Common myeloid progenitor, CD34-positive (primary cell): ENCODE measurements around the gene TRIM17.

Experiments used
- CTCF ChIA-PET: fragments of 350-600 bp; sonication (Branson Sonifier 250); formaldehyde crosslinking; loops from one replicate; lab custom pipeline; 2021; ENCODE audit warnings: antibody characterized with exemption; lab: Charles Lee
- POLR2A ChIA-PET: fragments of 350-600 bp; sonication (Branson Sonifier 250); formaldehyde crosslinking; loops from one replicate; lab custom pipeline; 2021; ENCODE audit warnings: antibody characterized with exemption; lab: Charles Lee
- DNase-seq, 3 donors: peaks; one replicate each; pipeline versions ENCODE4 v3.0.0 to v3.0.0-alpha.2; 2013
- H3K27ac ChIP-seq, 2 experiments: 1 replicate in 1 of 2; 2 replicates in 1 of 2; pipeline ENCODE4 v1.7.0; 2013; ENCODE audit warnings: inconsistent platforms in 2 of 2, low read length in 2 of 2, mild to moderate bottlenecking in 2 of 2, low read depth in 1 of 2, moderate library complexity in 1 of 2; ENCODE audit not compliant: severe bottlenecking in 2 of 2, insufficient read depth in 1 of 2, poor library complexity in 1 of 2
- H3K27me3 ChIP-seq, 5 experiments: replicated peaks in 2 of 5; 1 replicate in 3 of 5; 2 replicates in 2 of 5; pipeline versions ENCODE4 v1.6.1 to v1.7.0; 2013; ENCODE audit warnings: low read length in 4 of 5, mild to moderate bottlenecking in 2 of 5, moderate library complexity in 2 of 5, inconsistent platforms in 1 of 5; ENCODE audit not compliant: insufficient read depth in 5 of 5, control insufficient read depth in 4 of 5
- H3K36me3 ChIP-seq, 4 experiments: 1 replicate in 2 of 4; 2 replicates in 2 of 4; pipeline versions ENCODE4 v1.6.1 to v1.7.0; 2013; ENCODE audit warnings: low read length in 3 of 4, control low read depth in 1 of 4, mild to moderate bottlenecking in 1 of 4; ENCODE audit not compliant: control insufficient read depth in 4 of 4, insufficient read depth in 4 of 4
- H3K4me1 ChIP-seq, 4 experiments: 1 replicate in 3 of 4; 2 replicates in 1 of 4; pipeline versions ENCODE4 v1.6.1 to v1.7.1; 2013; ENCODE audit warnings: low read length in 3 of 4, mild to moderate bottlenecking in 3 of 4, control low read depth in 1 of 4, inconsistent platforms in 1 of 4, moderate library complexity in 1 of 4; ENCODE audit not compliant: control insufficient read depth in 4 of 4, insufficient read depth in 4 of 4; ENCODE audit errors: control extremely low read depth in 1 of 4
- H3K4me3 ChIP-seq, 7 experiments: 1 replicate in 4 of 7; 2 replicates in 3 of 7; pipeline versions ENCODE4 v1.5.1 to v1.7.0; 2013; ENCODE audit warnings: mild to moderate bottlenecking in 7 of 7, low read length in 6 of 7, moderate library complexity in 6 of 7, inconsistent platforms in 2 of 7, low read depth in 2 of 7, control low read depth in 1 of 7; ENCODE audit not compliant: insufficient read depth in 4 of 7, control insufficient read depth in 1 of 7; ENCODE audit errors: extremely low read depth in 1 of 7
- H3K9me3 ChIP-seq, 5 experiments: 1 replicate in 4 of 5; 2 replicates in 1 of 5; pipeline versions ENCODE4 v1.6.1 to v1.7.1; 2013; ENCODE audit warnings: low read length in 4 of 5, mild to moderate bottlenecking in 2 of 5, inconsistent platforms in 1 of 5, low read depth in 1 of 5, moderate library complexity in 1 of 5; ENCODE audit not compliant: control insufficient read depth in 4 of 5, insufficient read depth in 2 of 5; ENCODE audit errors: control extremely low read depth in 1 of 5
- WGBS: methylation state at CpG from one replicate; pipeline ENCODE4 v1.1.5; 2013; ENCODE audit not compliant: insufficient coverage; 5-methylcytosine and 5-hydroxymethylcytosine counted together

The TRIM17 gene

GRCh38 chr1:228417483-228418203 lies 982 bp upstream of the TRIM17 start:
- H3K9me3 ChIP-seq = peaks cover 0 to 2% (median 0%) of the 10 kb centered on the region in 5 experiments
- ChIA-PET CTCF (no interaction called here), POLR2A (no interaction called here)
- H3K27ac ChIP-seq = no peak overlapping the region
- peaks cover 0 to 3% (median 0%) of the 10 kb centered on the region in 4 experiments for H3K36me3 ChIP-seq
- no peak for DNase-seq
- WGBS = 91% methylated on average over 6 of the region's 7 CpGs
- peak overlapping the region in 2 of 7 experiments; percentile 11 to 54 for H3K4me3 ChIP-seq
- peaks cover 2 to 45% (median 30%) of the 10 kb centered on the region in 5 experiments for H3K27me3 ChIP-seq
- peaks cover 0 to 19% (median 11%) of the 10 kb centered on the region in 4 experiments for H3K4me1 ChIP-seq

GRCh38 chr1:228417061-228417460 lies 400 bp upstream of the TRIM17 start:
- Histone ChIP-seq H3K4me3 (peak overlapping the region in 3 of 7 experiments; percentile 2 to 54 (median 11)), H3K36me3 (peaks cover 0 to 3% (median 0%) of the 10 kb centered on the region in 4 experiments), H3K27me3 (peaks cover 0 to 45% (median 28%) of the 10 kb centered on the region in 5 experiments), H3K9me3 (peaks cover 0 to 2% (median 0%) of the 10 kb centered on the region in 5 experiments), H3K27ac (no peak overlapping the region), H3K4me1 (peaks cover 0 to 19% (median 11%) of the 10 kb centered on the region in 4 experiments)
- CTCF ChIA-PET = no interaction called here
- 26% methylated on average over 11 of the region's 12 CpGs for WGBS
- DNase-seq = peak in 1 of 3 donors; percentile 9
- POLR2A ChIA-PET = interaction anchor here (1.0 kb wide), 1 partner anchor 11 kb away, joined by 4 read pairs; no protein-coding TSS in a partner anchor

- CTCF ChIA-PET = interaction anchor here (1.2 to 2.2 kb wide), 4 partner anchors 9 to 36 kb away, joined by 3 to 6 read pairs (median 4); a partner anchor contains a TSS
Observed at GRCh38 chr1:228415853-228416216, 826 bp downstream of the TRIM17 start.

GRCh38 chr1:228415221-228415620 lies 1.4 kb downstream of the TRIM17 start:
- DNase-seq = no peak
- H3K27ac ChIP-seq = no peak overlapping the region
- H3K36me3 ChIP-seq = peaks cover 0 to 8% (median 3%) of the 10 kb centered on the region in 4 experiments
- ChIA-PET POLR2A (no interaction called here), CTCF (interaction anchor here (1.2 to 2.2 kb wide), 4 partner anchors 9 to 36 kb away, joined by 3 to 6 read pairs (median 4); a partner anchor contains a TSS)
- H3K4me3 ChIP-seq = no peak overlapping the region
- WGBS = 97% methylated on average over 3 of the region's 7 CpGs
- H3K27me3 ChIP-seq = peaks cover 0 to 44% (median 28%) of the 10 kb centered on the region in 5 experiments
- peaks cover 0 to 19% (median 11%) of the 10 kb centered on the region in 4 experiments for H3K4me1 ChIP-seq
- no peaks in the 10 kb centered on the region for H3K9me3 ChIP-seq

More at GRCh38 chr1:228415853-228416216, 826 bp downstream of the TRIM17 start:
- peak in 1 of 3 donors; percentile 54 for DNase-seq
- Histone ChIP-seq H3K27ac (no peak overlapping the region), H3K4me3 (peak overlapping the region in 6 of 7 experiments; percentile 2 to 64 (median 40)), H3K4me1 (peaks cover 0 to 19% (median 11%) of the 10 kb centered on the region in 4 experiments), H3K36me3 (peaks cover 0 to 5% (median 2%) of the 10 kb centered on the region in 4 experiments), H3K9me3 (peaks cover 0 to 2% (median 0%) of the 10 kb centered on the region in 5 experiments), H3K27me3 (peaks cover 0 to 45% (median 28%) of the 10 kb centered on the region in 5 experiments)
- POLR2A ChIA-PET = no interaction called here
- WGBS = 24% methylated on average over 20 of the region's 23 CpGs

GRCh38 chr1:228414511-228415211 lies 2.0 kb downstream of the TRIM17 start:
- CTCF ChIA-PET = interaction anchor here (1.2 to 2.2 kb wide), 4 partner anchors 10 to 37 kb away, joined by 3 to 6 read pairs (median 4); a partner anchor contains a TSS
- POLR2A ChIA-PET = no interaction called here
- H3K27ac ChIP-seq = no peak overlapping the region
- DNase-seq = no peak
- peaks cover 0 to 42% (median 25%) of the 10 kb centered on the region in 5 experiments for H3K27me3 ChIP-seq
- peaks cover 0 to 10% (median 3%) of the 10 kb centered on the region in 4 experiments for H3K36me3 ChIP-seq
- H3K4me3 ChIP-seq = no peak overlapping the region
- H3K9me3 ChIP-seq = no peaks in the 10 kb centered on the region
- 93% methylated on average over 21 of the region's 25 CpGs for WGBS
- H3K4me1 ChIP-seq = peaks cover 0 to 19% (median 11%) of the 10 kb centered on the region in 4 experiments

GRCh38 chr1:228413241-228414010 lies 3.2 kb downstream of the TRIM17 start:
- Histone ChIP-seq H3K4me1 (peaks cover 0 to 19% (median 11%) of the 10 kb centered on the region in 4 experiments), H3K9me3 (no peaks in the 10 kb centered on the region), H3K36me3 (peaks cover 0 to 10% (median 3%) of the 10 kb centered on the region in 4 experiments), H3K27me3 (peaks cover 0 to 37% (median 25%) of the 10 kb centered on the region in 5 experiments), H3K4me3 (no peak overlapping the region), H3K27ac (no peak overlapping the region)
- CTCF ChIA-PET = interaction anchor here (0.8 to 2.1 kb wide), 2 partner anchors 9 to 14 kb away, joined by 3 to 4 read pairs; no protein-coding TSS in a partner anchor
- POLR2A ChIA-PET = no interaction called here
- no peak for DNase-seq
- WGBS = 97% methylated on average over 8 of the region's 10 CpGs
